SKM-1 treated with dmso at 0.1 percent for 144 hours (cell line): Measurements from ENCODE around the gene CMIP.

ENCODE experiments used
- DNase-seq: peaks from one replicate; lab custom pipeline; 2025; ENCODE audit not compliant: unreplicated experiment; lab: John Stamatoyannopoulos, UW

The CMIP gene

DNA sequence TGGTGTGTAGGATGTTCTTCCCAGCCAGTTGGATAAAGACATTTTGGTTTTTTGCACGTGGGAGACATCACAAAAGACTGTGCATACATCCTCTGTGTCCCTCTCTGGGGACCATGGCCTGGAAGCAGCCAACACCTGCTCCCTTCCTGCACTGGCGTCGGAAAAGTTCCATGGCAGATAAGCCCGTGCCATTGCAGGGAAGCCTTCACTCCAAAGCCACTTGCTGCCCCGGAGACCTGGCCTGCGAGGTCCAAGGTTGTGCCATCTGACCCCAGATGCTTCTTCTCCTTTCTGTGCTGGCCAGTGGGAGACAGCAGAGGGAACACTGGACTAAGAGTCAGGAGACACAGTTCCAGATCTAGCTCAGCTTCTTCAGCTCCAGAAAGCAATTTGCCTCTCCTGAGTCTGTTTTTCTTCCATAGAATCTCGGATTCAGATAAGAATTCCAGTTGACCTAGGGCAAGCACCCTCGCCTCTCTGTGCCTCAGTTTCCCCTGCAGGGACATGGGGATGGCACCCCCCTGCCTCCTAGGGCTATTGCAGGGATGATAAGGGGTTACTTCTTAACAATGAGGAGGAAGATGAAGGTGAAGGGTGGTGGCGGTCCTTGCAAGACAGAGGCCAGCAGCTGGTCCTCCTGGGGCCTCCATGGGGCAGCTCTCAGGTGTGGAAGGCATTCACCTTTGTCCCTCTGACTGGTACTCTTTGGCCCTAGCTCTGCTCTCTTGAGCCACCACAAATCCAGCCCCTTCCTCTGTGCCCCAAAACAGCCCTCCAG lies 134.2 kb downstream of the CMIP start:
- no peak for DNase-seq

DNA sequence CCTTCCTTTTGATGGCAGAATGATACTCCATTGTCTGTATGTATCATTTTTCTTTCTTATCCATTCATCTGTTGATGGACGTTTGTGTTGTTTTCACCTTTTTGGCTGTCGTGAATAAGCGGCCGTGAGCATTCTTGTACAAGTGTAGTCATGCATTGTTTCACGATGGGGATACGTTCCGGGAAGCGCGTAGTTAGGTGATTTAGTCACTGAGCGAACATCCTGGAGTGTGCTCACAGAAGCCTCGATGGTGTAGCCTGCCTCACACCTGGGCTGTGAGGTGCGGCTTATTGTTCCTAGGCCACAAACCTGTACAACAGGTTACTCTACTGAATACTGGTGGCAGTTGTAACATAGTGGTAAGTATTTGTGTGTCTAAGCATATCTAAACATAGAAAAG lies 136.5 kb downstream of the CMIP start:
- DNase-seq, result no peak

DNA sequence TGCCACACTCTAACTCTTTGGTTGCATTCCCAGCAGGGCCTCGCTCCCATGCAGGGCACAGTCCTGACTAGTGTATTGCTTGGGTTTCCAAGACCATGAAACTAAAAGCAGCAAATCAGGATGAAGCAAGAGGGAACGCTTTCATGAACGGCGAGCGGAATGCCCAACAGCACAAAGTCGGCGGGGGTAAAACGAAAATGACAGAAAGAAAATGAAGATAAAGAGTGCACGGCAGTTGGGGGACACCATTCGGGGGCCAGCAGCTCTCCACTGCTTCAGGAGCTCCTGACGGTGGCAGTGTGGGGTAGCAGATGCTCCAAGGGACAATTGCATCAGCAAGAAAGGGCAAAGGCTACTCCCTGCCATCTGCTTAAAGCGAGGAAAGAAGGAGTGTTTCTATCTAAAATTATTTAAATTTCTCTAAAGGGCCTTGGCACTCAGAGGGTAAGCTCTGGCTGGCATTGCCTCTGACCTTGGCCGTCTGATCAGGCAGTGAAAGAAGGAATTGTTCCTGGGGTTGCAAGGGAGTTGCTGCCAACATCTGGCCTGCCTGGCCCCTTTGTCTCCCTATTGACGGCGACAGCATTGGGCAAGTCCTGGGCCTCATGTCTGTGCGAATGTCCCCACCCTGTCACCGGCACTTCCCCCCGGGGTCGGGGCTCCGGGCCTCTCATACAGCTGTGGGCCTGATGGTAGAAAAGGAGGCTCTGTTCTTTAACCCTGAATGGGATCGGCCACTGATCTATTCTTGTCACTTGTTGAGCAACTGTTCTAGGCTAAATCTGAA lies 138.2 kb downstream of the CMIP start:
- DNase-seq, result no peak

DNA sequence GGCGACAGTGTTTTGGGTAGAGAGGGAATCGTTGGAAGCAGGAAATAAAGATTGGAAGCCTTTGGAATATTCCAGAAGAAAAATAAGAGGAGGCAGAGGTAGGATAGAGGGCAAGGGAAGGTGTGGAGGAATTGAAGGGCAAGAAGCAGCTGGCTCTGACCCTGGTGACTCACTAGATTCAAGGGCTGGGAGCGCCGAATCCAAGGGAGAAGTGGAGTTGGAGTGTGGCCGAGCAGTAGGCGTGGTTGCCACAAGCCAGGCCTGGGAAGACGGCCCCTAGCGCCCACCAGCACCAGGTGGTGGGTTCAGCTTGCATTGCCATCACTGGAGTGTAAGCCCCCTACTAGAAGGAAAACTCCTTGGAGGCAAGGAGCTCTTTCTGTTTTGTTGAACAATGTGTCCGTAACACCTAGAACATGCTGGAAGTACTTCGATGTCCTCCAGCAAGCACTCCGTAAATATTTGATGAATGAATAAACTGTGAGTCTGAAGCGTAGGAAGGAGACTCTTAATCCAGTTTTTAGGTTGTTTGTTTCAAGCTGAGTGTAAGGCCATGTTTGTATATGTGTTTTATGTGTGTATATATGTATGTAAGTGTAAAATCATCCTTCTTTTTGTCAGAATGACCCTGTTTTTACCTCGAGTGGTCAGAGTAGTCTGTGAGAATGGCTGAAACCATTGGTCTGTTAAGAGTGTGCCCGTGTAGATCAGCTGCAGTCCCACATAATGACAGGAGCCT lies 139.5 kb downstream of the CMIP start:
- no peak for DNase-seq

DNA sequence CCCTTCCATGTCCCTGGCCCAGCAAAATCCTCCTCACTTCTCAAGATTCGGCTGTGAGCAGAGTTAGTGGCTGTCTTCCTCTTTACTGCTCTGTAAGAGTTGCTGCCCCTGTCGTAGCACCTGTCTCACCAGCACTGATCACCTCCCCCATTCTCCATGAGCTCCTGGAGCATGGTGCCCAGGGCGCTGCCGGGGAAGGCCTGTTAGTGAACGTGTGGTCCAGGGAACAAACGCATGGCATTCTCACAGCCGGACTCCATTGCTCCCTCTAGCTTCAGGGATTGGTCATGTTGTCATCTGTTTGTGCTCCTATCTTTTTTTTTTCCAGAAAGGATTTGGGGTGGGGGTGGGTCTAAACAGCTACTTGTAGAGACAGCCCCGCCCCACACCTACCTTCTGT lies 141.2 kb downstream of the CMIP start:
- no peak for DNase-seq

DNA sequence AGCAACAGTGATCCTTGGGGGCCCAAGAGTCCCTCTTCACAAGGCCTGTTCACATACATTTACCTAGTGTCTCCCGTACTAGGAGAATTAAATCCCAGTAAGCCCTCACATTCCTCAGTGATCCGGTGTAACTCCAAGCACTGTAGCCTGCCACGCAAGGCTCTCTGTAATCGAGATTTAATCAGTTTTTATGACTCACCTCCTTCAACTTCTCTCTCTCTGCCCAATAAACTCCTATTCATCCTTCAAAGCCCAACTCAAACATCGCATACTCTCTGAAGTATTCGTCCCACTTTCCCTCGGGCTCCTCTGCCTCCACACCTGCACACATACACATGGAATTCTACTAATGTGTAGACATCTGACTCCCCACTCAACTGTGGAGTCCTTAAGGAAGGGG lies 141.8 kb downstream of the CMIP start:
- DNase-seq, result no peak

DNA sequence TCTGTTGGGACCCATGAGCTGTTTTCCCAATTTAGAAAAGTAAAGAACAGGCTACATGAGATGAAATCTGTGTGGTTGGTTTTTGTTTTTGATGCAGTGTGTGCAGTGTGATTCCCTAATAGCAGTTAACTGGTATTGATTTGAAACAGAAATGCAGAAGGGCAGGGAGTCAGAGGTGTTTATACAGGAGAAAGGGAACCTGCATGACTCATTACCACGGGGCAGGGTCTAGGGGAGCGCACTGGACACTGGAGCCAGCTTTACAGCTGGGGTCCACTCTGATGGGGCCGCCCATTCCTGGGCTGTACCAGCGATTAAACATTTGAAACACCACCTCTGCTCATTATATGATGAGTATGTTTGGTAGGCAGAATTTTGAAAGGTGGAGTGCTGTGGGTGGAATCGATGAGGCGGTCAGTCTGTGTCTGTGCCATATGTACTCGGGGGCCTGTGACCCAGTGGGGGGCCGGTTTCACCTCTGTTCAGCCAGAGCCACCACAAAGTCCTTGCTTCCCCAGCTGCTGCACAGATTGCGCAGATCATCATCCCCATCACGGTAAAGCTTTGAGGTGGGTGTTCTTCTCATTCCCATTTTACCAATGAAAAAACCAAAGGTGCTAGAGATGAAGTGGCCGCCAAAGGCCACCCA lies 142.5 kb downstream of the CMIP start:
- no peak for DNase-seq

DNA sequence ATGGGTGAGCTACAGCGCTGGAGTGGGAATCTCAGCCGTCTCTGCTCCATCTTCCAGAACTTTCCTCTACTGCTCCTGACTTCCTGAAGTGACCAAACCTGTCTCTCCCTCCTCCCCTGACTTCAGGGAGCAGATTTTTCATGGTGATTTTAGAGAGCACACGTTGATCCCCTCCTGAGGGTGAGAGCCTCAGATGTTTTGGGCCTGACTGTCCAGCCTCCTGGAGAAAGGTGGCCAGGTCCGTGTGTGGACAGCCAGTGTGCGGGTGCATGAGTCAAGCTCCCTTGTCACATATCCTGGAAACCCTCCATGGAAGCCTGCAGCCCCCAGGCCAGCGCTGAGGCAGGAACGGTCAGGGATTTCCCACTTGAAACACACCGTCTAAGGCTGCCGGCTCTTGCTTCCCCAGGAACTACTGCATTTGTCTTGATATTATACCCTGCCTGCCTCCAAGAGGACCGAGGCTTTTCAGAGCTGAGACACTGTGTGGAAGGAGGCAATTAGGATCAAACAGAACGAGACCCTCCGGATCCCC lies 143.1 kb downstream of the CMIP start:
- no peak for DNase-seq

DNA sequence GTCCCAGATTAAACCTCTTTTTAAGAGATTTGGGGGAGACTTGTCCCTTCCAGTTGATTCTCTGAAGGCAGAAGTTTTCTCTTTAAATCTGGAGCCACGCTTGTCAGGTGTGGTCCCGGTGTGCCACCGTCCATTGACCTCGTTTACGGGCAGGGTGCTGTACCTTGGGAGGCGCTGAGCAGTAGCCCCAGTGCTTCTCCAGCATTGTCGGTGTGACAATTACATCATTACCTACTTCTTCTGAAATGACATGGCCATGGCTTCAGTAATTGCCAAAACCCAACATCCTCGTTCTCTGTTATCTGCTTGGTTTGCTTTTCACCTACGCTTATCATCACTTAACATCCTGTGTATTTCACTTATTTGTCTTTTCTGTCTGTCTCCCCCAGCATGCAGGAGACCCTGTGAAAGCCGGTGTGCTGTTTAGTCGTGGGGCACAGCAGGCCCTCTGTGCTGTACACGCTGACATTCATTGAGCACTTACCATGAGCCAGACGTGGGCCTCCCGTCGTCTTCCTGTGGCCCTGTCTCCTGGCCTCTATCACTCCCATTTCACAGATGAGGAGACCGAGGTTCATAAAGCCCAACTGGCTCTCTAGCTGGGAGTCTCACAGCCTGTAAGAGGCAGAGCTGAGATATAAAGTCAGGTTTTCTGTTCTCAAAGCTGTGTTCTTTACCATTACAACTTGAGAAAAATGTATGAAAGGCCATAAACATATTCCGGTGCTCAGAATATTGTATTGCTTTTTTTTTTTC lies 143.9 kb downstream of the CMIP start:
- DNase-seq, result no peak

DNA sequence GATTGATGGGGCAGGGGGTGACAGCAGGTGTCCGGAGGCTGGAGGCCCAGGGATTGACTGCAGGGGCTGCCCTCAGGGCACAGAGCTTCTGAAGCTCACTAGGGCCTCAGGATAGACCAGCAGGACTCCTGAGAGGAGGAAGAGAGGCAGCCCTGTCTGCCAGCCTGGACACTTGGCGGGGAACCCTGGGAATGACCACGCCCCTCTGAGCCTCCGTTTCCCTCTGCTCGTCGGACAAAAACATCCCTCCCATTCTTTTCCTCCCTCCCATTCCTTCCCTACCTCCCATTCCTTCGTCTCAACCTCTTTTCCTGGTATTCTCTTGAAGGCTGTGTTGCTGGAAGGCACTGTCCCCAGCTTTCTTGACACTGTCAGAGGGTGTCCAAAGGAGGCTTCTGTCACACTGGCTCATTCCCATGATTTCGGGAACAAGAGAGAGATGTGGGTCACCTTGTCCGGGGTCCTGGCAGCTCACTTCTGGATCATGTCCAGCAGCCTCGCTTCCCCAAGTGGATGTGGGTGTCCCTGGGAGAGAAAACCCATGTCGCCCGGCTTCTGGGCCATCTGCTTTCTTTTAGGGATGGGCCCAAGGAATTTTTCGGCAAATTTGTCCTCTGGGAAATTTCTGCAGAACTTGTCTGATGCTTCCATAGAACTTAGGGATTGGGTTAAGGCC lies 145.5 kb downstream of the CMIP start:
- no peak for DNase-seq

DNA sequence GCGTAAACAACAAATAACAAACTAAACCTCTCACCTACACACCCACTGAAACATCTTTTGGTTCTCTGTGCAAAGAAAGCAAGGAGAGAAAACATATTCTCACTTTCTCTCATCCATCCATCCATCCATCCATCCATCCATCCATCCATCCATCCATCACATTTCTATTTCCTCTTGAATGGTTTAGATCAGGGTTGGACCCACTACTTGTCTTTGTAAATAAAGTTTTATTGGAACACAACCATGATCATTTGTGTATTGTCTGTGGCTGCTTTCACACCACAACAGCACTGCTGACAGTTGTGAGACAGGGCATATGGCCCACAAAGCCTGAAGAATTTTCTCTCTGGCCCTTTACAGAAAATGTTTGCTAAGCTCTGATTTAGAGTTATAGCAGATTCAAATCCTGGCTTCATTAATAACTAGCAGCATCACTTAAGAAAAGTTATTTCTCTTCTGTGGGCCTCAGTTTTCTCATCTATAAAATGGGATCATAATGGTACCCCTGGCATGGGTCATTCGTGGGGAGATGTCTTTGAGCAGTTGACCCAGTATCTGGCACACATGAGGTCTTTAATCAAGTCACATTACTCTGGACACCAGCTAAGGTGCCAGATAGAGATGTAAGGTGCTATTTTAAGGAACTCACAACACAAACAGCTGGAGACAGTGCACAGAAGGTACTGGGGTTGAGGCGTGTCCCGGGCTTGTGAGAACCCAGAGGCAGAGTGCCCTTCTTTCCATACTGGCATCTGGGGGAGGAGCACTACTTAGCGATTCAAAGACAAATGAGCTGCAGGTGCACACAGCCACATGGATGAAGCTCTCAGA lies 146.3 kb downstream of the CMIP start:
- no peak for DNase-seq

DNA sequence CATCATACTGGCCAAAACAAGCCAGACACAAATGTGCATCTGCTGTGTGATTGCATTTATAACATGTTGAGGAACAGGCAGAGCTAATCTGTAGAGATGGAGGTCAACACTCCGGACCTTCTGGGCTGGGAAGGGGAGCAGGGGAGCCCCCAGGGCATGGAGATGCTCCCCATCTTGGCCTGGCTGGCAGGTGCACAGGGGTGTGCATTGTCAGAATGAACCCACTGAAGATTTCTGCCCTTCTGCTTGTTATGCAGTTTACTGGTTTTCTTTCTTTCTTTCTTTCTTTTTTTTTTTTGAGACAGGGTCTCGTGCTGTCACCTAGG lies 146.9 kb downstream of the CMIP start:
- DNase-seq, result no peak

DNA sequence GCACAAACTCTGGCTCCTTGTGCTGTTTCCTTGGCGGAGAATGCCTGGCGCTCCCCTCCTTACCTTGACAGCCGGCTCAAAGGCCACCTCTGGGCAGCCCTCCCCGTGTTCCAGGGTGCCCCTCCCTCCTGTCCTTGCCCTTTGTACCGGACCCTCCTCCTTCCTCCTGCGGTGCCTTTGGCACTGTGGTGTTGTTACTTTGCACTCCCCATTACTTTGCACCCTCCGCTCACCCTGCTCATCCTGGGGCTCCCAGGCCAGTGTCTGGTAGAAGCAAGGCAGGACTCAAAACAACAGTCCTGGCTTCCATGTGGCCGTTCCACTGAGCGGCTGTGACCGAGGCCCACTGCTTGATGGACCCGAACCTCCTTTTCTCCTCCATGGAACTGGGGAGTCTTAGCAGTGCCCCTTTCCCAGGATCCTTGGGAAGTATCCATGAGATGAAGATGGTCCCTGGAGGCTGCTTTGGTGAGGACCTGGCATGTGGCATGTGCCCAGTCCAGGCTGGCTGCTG lies 147.8 kb downstream of the CMIP start:
- DNase-seq, result no peak

DNA sequence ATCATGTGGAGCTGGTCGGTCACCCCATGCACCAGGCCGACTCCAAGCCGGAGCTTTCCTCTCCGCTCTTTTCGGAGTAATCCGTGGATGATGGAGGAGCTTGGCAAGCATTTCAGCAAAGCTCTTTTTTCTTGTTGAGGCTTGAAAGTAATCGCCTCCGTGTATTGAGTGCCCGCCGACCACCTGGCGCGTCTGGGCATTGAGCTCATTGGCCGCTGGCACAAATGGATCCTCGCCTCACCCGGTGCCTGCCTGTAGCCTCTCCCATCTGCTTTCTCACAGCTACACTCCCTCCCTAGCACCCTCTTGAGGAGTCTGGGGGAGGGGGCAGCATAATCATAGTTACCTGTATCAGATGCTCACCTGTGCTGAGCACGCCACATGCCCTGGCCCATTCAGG lies 148.9 kb downstream of the CMIP start:
- no peak for DNase-seq

DNA sequence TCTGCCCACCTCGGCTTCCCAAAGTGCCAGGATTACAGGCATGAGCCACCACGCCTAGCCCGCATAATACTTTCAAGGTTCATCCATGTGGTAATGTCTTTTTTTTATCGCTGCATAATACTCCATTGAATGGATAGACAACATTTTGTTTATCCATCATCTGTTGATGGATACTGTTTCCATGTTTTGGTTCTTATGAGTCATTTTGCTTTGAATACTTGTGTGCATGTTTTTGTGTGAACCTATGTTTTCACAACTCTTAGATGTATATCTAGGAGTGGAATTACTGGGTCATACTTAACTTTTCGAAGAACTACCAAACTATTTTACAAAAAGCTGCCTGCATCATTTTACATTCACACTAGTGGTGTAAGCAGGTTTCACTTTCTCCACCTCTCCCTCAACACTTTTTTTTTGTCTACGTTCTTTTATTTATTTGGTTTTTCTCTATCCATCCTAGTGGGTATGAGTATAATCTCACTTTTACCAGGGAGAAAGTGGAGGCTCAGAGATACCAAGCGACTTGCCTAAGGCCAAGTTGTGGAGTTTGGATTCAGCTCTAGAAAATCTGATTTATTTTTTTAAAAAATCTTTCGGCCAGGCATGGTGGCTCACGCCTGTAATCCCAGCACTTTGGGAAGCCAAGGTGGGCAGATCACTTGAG lies 151.2 kb downstream of the CMIP start:
- no peak for DNase-seq

DNA sequence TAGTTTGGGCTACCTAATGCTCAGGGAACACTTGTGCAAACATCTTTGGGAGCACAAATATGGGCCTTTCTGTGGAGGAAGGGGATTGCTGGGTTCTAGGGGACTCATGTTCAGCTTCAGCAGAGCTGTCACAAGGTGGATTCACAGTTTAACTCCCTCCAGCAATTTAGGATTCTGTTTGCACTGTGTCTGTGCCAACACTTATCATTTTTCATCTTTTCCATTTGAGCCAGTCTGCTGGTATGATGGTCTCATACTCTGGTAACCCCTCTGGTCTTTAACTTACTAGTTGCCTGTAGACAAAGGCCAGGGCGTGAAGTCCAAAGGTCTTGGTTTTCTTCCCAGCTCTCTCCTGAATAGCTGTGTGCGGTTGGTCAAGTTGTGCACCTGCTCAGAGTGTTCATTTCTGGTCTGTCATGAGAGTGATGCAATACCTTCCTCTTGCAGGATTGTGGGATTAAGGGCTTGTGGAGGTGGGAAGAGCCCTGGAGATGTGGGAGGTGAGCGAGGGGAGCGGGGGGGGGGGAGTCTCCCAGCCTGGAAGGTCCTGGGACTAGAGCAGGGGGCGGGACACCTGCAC lies 152.6 kb downstream of the CMIP start:
- no peak for DNase-seq

DNA sequence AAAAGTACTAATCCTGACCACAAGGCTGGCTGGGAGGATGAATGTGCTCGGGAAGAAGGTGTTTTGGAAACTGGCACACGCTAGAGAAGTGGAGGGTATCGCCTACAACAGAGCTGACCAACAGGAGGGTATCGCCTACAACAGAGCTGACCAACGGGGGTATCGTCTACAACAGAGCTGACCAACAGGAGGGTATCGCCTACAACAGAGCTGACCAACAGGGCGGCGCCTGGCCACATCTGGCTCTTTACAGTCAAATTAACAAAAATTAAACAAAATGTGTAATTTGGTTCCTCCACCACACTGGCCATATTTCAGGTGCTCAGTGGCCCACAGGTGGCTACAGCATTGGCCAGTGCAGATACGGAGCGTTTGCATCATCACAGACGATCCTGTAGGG lies 153.5 kb downstream of the CMIP start:
- no peak for DNase-seq
